Measurements from ENCODE around the gene RHOA. TPM values are rescaled to one million over a fixed set of nuclear protein-coding genes. Genes with fewer than 3 reads are reported as not detected.

Gene RHOA
- total RNA-seq, 4 donors from 2014 or later: 534 to 619 (median 593) TPM

GRCh38 chr3:49324768-49325167, 87.0 kb downstream of the RHOA start:
- TF ChIP-seq CTCF (IDR thresholded peaks at IDR 0.05; ENCODE audit: low read depth): no peak

GRCh38 chr3:49316696-49317457, 94.9 kb downstream of the RHOA start:
- TF ChIP-seq CTCF (IDR thresholded peaks at IDR 0.05; ENCODE audit: low read depth): no peak

GRCh38 chr3:49313896-49314688, 97.7 kb downstream of the RHOA start:
- no peak for TF ChIP-seq CTCF (IDR thresholded peaks at IDR 0.05; ENCODE audit: low read depth)

GRCh38 chr3:49311283-49311682, 100.5 kb downstream of the RHOA start:
- no peak for TF ChIP-seq CTCF (IDR thresholded peaks at IDR 0.05; ENCODE audit: low read depth)

- TF ChIP-seq CTCF (IDR thresholded peaks at IDR 0.05; ENCODE audit: low read depth): no peak
Observed at GRCh38 chr3:49310677-49311076, 101.1 kb downstream of the RHOA start.

Other genes starting within 250 kb of the RHOA start
- gene CCDC71, start 245.6 kb downstream of the RHOA start, total RNA-seq: 10 to 100 TPM; 18.3 to 28.3 (median 25.1) TPM
- gene KLHDC8B, start 240.4 kb downstream of the RHOA start, total RNA-seq: 100 to 1,000 TPM in 1 of 4 donors, 10 to 100 TPM in 3; 28.4 to 166 (median 64.0) TPM
- gene C3orf62, start 134.7 kb downstream of the RHOA start, total RNA-seq: 10 to 100 TPM in 2 of 4 donors, 1 to 10 TPM in 2; 3.6 to 27.3 (median 6.9) TPM
- gene USP4, start 71.9 kb downstream of the RHOA start, total RNA-seq: 10 to 100 TPM; 31.0 to 67.3 (median 36.5) TPM
- 100 to 1,000 TPM; 386 to 887 (median 696) TPM for gene GPX1, start 53.6 kb downstream of the RHOA start, total RNA-seq
- gene TCTA, start 447 bp upstream of the RHOA start, total RNA-seq: 10 to 100 TPM; 18.1 to 25.8 (median 18.1) TPM
- gene AMT, start 10.5 kb upstream of the RHOA start, total RNA-seq: 1 to 10 TPM; 1.4 to 8.3 (median 1.9) TPM
- 1 to 10 TPM; 1.9 to 5.3 (median 4.7) TPM for gene NICN1, start 17.3 kb upstream of the RHOA start, total RNA-seq
- 10 to 100 TPM; 31.3 to 48.4 (median 39.0) TPM for gene DAG1, start 58.3 kb upstream of the RHOA start, total RNA-seq
- under 1 TPM in 3 of 4 donors, not detected in 1; under 0.01 to 0.38 (median 0.16) TPM for gene BSN, start 142.5 kb upstream of the RHOA start, total RNA-seq

Data from subcutaneous adipose tissue (tissue), 4 donors.